Endometrial microvascular endothelial cells (primary cell): ENCODE measurements around the gene SDR39U1. TPM values are rescaled to one million over a fixed set of nuclear protein-coding genes. Genes with fewer than 3 reads are reported as not detected.

Experiments
- in situ Hi-C: cut with HindIII; loops from 2 replicates; pipeline ENCODE4 v1.10.0; 2017; ENCODE audit warnings: low sequenced_read_pairs, low pct_unique_long_range_greater_than_20kb; ENCODE audit errors: inconsistent ontology term
- total RNA-seq: library from RNA; depleted of rRNA; stranded (reverse); fragments of >200 nt; gene quantifications from one replicate; pipeline ENCODE4 v1.2.3, GENCODE V29; 2015; ENCODE audit errors: inconsistent ontology term

SDR39U1 gene
- total RNA-seq, 1 donor from 2014 or later: 30.5 TPM

DNA sequence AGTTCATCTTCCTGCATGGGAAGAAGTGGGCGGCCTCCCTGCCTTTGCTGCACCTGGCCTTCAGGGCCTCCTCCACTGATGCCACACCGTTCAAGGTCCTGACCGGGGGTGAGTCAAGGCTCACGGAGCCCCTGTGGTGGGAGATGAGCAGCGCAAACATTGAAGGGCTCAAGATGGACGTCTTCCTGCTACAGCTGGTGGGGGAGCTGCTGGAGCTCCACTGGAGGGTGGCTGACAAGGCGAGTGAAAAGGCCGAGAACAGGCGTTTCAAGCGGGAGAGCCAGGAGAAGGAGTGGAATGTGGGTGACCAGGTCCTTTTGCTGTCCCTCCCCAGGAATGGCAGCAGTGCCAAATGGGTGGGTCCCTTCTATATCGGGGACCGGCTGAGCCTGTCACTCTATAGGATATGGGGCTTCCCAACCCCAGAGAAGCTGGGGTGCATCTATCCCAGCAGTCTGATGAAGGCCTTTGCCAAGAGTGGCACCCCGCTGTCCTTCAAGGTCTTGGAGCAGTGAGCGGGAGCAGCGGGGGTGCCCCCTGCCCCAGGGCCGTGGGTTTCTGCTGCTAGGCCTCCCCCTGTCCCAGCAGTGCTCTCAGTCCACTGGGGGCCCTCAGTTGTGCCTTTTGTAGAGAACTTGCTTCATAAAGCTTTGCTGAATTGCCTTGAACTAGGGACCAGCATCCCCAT, 25.5 kb downstream of the SDR39U1 start:
- in situ Hi-C loops: no loop called here

DNA sequence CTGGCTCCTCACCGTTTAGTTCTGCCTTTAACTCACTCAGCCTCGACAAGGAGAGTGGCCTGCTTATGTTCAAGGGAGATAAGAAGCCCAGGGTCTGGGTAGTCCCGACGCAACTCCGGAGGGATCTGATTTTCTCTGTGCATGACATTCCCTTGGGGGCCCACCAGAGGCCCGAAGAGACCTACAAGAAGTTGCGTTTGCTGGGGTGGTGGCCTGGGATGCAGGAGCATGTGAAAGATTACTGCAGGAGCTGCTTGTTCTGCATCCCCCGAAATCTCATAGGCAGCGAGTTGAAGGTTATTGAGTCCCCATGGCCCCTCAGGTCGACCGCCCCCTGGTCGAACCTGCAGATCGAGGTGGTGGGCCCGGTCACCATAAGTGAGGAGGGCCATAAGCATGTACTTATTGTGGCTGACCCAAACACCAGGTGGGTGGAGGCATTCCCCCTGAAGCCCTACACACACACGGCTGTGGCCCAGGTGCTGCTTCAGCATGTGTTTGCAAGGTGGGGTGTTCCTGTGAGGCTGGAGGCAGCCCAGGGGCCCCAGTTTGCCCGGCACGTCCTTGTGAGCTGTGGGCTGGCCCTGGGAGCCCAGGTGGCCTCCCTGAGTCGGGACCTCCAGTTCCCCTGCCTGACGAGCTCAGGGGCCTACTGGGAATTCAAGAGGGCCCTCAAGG, 26.2 kb downstream of the SDR39U1 start:
- in situ Hi-C loops: no loop called here

- in situ Hi-C loops: no loop called here
These were observed 26.9 kb downstream of the SDR39U1 start for GRCh38 chr14:24415421-24416253.

DNA sequence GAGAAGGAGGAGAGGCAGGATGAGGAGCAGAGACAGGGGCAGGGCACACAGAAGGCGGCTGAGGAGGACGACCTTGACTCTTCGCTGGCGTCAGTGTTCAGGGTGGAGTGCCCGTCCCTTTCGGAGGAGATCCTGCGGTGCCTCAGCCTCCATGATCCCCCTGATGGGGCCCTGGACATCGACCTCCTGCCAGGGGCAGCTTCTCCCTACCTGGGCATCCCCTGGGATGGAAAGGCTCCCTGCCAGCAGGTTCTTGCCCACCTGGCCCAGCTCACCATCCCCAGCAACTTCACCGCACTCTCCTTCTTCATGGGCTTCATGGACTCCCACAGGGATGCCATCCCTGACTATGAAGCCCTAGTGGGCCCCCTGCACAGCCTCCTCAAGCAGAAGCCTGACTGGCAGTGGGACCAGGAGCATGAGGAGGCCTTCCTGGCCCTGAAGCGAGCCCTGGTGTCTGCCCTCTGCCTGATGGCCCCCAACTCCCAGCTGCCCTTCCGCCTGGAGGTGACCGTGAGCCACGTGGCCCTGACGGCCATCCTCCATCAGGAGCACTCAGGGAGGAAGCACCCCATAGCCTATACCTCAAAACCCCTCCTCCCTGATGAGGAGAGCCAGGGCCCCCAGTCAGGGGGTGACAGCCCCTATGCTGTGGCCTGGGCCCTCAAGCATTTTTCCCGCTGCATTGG, 27.7 kb downstream of the SDR39U1 start:
- in situ Hi-C loops: no loop called here

DNA sequence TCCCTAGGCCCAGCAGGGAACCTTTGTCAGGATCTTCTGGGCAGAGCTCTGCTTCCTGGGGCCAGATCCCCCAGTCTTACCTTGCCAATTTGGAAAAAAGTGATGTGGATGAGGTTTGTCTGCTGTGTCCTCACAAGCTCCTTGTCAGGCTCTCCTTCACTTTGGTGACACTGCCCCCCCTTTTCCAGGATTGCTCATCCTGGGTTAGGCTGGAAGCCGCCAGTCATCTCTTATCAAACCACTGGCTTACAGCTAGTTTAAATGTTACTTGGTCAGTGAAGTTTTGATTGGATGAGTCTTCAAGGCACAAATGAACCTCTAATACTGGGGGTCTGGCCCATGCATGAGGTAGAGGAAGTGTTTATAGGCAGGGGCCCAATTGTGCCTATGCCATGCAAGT, 28.5 kb downstream of the SDR39U1 start:
- in situ Hi-C loops: no loop called here

GRCh38 chr14:24411443-24412389, 30.9 kb downstream of the SDR39U1 start:
- in situ Hi-C loops: no loop called here

DNA sequence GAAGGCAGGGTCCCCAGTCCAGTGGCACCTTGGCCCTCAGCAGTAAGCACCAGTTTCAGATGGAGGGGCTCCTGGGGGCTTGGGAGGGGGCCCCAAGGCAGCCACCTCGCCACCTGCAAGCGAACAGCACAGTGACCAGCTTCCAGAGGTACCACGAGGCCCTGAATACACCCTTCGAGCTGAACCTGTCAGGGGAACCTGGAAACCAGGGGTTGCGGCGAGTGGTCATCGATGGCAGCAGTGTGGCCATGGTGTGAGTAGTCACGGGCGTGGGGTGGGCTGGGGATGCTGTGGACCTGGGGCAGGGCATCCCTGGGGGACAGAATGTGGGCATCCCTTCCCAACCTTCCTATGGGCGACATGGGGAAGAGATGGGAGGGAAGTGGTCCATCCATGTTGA, 32.6 kb downstream of the SDR39U1 start:
- in situ Hi-C loops: no loop called here

- in situ Hi-C loops: no loop called here
These were observed 33.4 kb downstream of the SDR39U1 start for GRCh38 chr14:24409192-24409591.

DNA sequence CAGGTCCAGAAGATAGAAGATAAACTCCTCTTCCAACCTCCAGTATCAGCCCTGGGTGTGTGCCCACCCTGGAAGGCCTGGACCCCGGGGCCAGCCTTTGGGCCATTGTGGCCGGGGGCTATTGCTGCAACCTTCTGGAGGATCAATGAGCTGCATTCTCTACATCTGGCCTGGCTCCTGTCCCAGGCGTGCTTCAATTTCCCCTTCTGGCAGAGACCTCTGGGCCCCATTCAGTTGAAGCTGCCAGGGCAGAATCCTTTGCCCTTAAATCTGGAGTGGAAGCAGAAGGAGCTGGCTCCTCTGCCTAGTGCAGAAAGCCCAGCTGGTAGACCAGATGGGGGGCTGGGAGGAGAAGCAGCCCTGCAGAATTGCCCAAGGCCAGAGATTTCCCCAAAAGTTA, 33.8 kb downstream of the SDR39U1 start:
- in situ Hi-C loops: no loop called here

- in situ Hi-C loops: no loop called here
These were observed 34.8 kb downstream of the SDR39U1 start for GRCh38 chr14:24407608-24408325.

DNA sequence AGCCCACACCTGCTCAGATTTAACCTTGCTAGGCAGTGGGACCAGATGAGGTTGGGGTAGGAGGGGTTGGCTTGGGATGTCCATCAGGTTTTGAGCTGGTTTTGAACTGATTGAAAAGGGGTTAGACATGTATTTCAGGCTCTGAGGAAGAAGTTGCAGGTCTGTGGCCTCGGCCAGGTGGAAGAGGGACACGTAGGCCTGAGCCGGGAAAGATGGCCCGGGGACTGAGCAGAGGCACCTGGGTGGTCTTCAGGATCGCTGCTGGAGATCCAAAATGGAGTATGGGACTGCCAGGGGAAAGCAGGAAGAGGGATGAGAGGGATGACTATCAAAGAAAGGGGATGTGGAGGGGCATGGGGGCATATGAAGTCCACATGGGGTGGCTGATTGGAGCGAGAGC, 36.2 kb downstream of the SDR39U1 start:
- in situ Hi-C loops: no loop called here

DNA sequence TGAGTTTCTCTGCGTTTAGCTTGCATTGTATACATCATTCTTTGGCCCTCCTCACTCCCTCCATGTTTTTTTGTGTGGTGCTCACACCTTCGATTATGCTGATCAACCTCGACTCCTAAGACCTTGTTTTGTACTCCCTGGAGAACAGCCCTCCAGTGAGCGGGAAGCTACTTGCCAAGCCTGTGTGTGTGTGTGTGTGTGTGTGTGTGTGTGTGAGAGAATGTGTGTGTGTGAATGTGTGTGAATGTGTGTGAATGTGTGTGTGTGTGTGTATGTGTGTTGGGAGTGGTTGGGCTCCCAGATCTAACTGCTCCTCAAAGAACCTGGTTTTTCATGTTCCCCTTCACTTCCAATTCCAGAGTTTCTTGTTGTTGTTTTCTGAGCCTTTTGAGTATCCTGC, 37.8 kb downstream of the SDR39U1 start:
- in situ Hi-C loops: no loop called here

GRCh38 chr14:24403294-24403998, 39.1 kb downstream of the SDR39U1 start:
- in situ Hi-C loops: no loop called here

DNA sequence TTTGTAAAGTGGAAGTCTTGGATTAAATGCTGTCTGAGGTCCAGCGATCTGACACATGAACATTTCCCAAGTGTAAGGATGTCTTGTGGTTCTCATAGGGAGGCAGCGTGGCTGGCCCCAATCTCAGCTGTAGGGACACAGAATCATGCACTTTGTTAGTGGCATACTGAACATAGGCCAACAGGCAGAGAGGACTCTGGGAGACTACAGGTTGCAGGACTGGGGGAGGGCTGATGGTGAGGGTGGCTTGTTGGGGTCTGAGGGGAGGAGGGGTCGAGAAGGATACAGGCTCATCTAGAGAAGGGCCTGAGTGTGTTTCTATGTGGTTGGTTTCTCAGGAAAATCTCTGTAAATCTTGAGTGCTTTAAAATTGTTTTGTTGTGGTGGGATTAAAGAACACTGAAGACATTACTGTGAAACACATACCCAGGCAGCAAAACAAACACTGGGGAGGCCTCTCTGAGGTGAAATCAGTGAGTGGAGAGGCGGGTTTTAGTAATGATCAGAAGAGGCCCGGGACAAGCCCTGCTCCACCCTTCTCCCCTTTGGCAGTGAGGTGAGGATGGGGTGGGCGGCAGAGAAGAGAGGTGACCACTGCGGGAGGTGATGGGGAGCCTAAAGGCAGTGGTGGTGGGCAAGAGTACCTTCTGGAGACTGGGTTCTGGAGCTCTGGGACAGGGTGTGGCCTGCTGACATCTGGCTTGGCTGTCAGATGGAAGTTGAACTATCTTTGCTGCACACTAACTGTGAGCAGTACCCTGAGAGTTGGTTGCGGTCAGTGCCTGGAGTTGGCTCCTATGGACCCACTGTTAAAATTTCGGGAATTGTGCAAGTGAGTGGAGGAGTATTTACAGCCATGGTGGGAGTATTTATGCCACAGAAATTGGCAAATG, 40.5 kb downstream of the SDR39U1 start:
- in situ Hi-C loops: no loop called here

DNA sequence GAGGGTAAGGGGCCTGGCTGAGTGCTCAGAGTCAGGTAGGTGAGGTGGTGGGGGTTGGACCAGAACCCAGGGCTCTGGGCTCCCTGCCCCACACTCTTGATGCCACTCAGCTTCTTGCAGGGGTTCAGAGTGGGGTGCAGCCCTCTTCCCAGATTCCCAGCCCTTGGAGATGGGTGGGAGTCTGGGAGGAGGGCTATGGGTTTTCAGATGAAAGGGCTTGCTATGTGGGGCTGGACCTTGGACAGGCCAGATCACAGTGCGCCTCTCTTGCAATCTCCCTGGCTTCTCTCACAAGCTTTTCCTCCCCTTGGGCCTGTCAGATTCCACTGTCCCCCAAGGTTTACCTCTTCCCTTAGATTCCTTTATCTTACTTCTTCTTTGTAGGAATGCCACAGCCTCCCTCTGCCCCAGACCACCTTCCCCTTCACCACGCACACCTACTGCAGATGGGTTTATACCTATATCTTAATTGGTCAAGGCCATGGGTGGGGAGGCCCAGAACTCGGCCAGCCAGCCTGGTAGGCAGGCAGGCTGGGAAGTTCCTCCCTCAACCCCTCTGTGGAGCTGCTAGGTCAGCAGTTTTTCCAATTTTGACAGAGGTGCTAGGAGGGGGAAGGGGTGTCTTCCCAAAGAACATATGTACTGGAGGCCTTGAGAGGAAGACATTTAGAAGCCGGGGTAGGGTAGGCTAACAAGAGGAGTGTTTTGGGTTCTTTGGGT, 42.4 kb downstream of the SDR39U1 start:
- in situ Hi-C loops: no loop called here

- in situ Hi-C loops: no loop called here
These were observed 43.1 kb downstream of the SDR39U1 start for GRCh38 chr14:24399447-24399822.
